GM12878 (cell line): ENCODE measurements around the gene DMAP1. TPM values are rescaled to one million over a fixed set of nuclear protein-coding genes. Genes with fewer than 3 reads are reported as not detected.

Source experiments
- ATAC-seq: fragments of 200-7000 bp; cut with Tn5 transposase; 3 replicates; pipeline ENCODE4 v1.9.1; 2020; ENCODE audit warnings: mild to moderate bottlenecking, moderate library complexity
- BruUV-seq: library from RNA; stranded (reverse); fragments of 400-500 nt; replicated peaks from 2 replicates; lab custom pipeline; 2021; lab: Mats Ljungman, UMichigan
- CTCF ChIA-PET: fragments of 300-600 bp; sonication (Branson Sonifier 250); formaldehyde crosslinking; extraction: SDS; loops from one replicate; lab custom pipeline; 2021; ENCODE audit warnings: inconsistent platforms; lab: Yijun Ruan, JAX
- POLR2A ChIA-PET: fragments of 350-600 bp; formaldehyde crosslinking; extraction: SDS; loops from one replicate; lab custom pipeline; 2021; ENCODE audit warnings: inconsistent platforms; lab: Charles Lee
- RAD21 ChIA-PET: fragments of 300-600 bp; sonication (Branson Sonifier 250); formaldehyde crosslinking; loops from one replicate; lab custom pipeline; 2023; ENCODE audit warnings: antibody characterized with exemption; ENCODE audit not compliant: unreplicated experiment; lab: Charles Lee
- SMC1A ChIA-PET: fragments of 300-600 bp; sonication (Branson Sonifier 250); formaldehyde crosslinking; loops from one replicate; lab custom pipeline; 2023; ENCODE audit not compliant: unreplicated experiment, uncharacterized antibody; lab: Charles Lee
- DNase-seq: peaks from one replicate; pipeline ENCODE4 v3.0.0-alpha.2; 2011; ENCODE audit warnings: low read depth, low spot score
- FAIRE-seq: peaks from 3 replicates; lab custom pipeline; 2011; peaks lifted over from hg19 to GRCh38; lab: Jason Lieb, UNC
- H2AFZ ChIP-seq: 2 replicates; pipeline ENCODE4 v1.6.0; 2011; ENCODE audit warnings: low read depth, low read length, control low read depth; ENCODE audit not compliant: control insufficient read depth
- H3K27ac ChIP-seq: 2 replicates; pipeline ENCODE4 v1.5.1; 2011; ENCODE audit warnings: control low read depth; ENCODE audit not compliant: control insufficient read depth, insufficient read depth
- H3K27me3 ChIP-seq, 2 experiments: replicated peaks in 1 of 2; 2 replicates each; pipeline versions ENCODE4 v1.6.0 to v1.6.1; 2011; ENCODE audit warnings: low read length in 1 of 2; ENCODE audit not compliant: control insufficient read depth in 2 of 2, insufficient read depth in 2 of 2
- H3K36me3 ChIP-seq, 2 experiments: 2 replicates each; pipeline ENCODE4 v1.5.1; 2011; ENCODE audit warnings: low read length in 1 of 2; ENCODE audit not compliant: control insufficient read depth in 2 of 2, insufficient read depth in 2 of 2
- H3K4me1 ChIP-seq: 2 replicates; pipeline ENCODE4 v1.6.1; 2011; ENCODE audit warnings: mild to moderate bottlenecking, low read length, moderate library complexity, mixed read lengths; ENCODE audit not compliant: control insufficient read depth, insufficient read depth
- H3K4me2 ChIP-seq: 2 replicates; pipeline ENCODE4 v1.6.0; 2011; ENCODE audit warnings: control low read depth; ENCODE audit not compliant: control insufficient read depth, insufficient read depth
- H3K4me3 ChIP-seq: fragments of 200-600 bp; sonication (generic); 2 replicates; pipeline ENCODE4 v1.5.1; 2016
- H3K79me2 ChIP-seq: 2 replicates; pipeline ENCODE4 v1.6.0; 2011; ENCODE audit warnings: low read length; ENCODE audit not compliant: control insufficient read depth, insufficient read depth
- H3K9ac ChIP-seq: 2 replicates; pipeline ENCODE4 v1.8.0; 2011; ENCODE audit warnings: low read length, control low read depth, mixed read lengths; ENCODE audit not compliant: control insufficient read depth, insufficient read depth
- H3K9me3 ChIP-seq: replicated peaks from 3 replicates; pipeline ENCODE4 v1.5.1; 2011; ENCODE audit warnings: mild to moderate bottlenecking, low read length; ENCODE audit not compliant: control insufficient read depth, insufficient read depth
- H4K20me1 ChIP-seq: 2 replicates; pipeline ENCODE4 v1.6.0; 2011; ENCODE audit not compliant: control insufficient read depth, insufficient read depth
- BCL11A ChIP-seq: IDR thresholded peaks from 2 replicates; pipeline ENCODE4 v1.6.1; 2011; ENCODE audit warnings: low read depth, low read length
- BHLHE40 ChIP-seq, 2 experiments: fragments of 450-650 bp in 1 of 2; IDR thresholded peaks; 2 replicates each; pipeline ENCODE4 v1.6.1; 2011 to 2017; ENCODE audit warnings: low read depth in 2 of 2, borderline replicate concordance in 1 of 2, improper control_type of control experiment in 1 of 2, low read length in 1 of 2, mild to moderate bottlenecking in 1 of 2
- FOXK2 ChIP-seq: fragments of 450-650 bp; IDR thresholded peaks from 2 replicates; pipeline ENCODE4 v1.6.1; 2017; ENCODE audit warnings: mild to moderate bottlenecking, moderate library complexity
- NFXL1 ChIP-seq: fragments of 450-650 bp; IDR thresholded peaks from 2 replicates; pipeline ENCODE4 v1.6.1; 2017; ENCODE audit warnings: antibody characterized with exemption, mild to moderate bottlenecking, borderline replicate concordance
- PML ChIP-seq: IDR thresholded peaks from 2 replicates; pipeline ENCODE4 v1.6.1; 2012; ENCODE audit warnings: low read length, inconsistent platforms
- RCOR1 ChIP-seq: conservative IDR thresholded peaks from 2 replicates; pipeline ENCODE4 v1.6.1; 2012; ENCODE audit warnings: low read depth, low read length, improper control_type of control experiment
- SIN3A ChIP-seq: IDR thresholded peaks from 2 replicates; pipeline ENCODE4 v1.6.1; 2012; ENCODE audit warnings: low read depth, low read length, improper control_type of control experiment
- SUPT20H ChIP-seq: IDR thresholded peaks from 2 replicates; pipeline ENCODE4 v1.6.1; 2011; ENCODE audit warnings: low read depth, mild to moderate bottlenecking, low read length, moderate library complexity, borderline replicate concordance; ENCODE audit not compliant: control insufficient read depth
- WGBS: methylation state at CpG from one replicate; pipeline ENCODE4 v1.1.6; 2016; ENCODE audit warnings: low lambda C conversion rate; ENCODE audit not compliant: insufficient replicate concordance, insufficient coverage; ENCODE audit errors: missing lambda C conversion rate; 5-methylcytosine and 5-hydroxymethylcytosine counted together
- in situ Hi-C: fragments of 300-500 bp; cut with MboI; formaldehyde crosslinking; loops from 9 replicates; pipeline ENCODE4 v1.14.3; 2018; ENCODE audit warnings: mixed read lengths
- intact Hi-C: fragments of 100-400 bp; cut with micrococcal nuclease; formaldehyde crosslinking; loops from one replicate; pipeline ENCODE4 v1.14.2; 2022; ENCODE audit not compliant: unreplicated experiment
- polyA plus RNA-seq, 11 experiments: library from polyadenylated mRNA; depleted of rRNA in 4 of 11; unstranded in 6 of 11; stranded (reverse) in 5 of 11; fragments of >200 nt; fragmentation: Nextera tagmentation in 4 of 11; fragmentation: Illumina TruSeq in 1 of 11; extraction: Ambion mirVana in 4 of 11; extraction: Trizol in 1 of 11; gene quantifications; 1 replicate in 1 of 11; 2 replicates in 10 of 11; pipeline versions ENCODE4 v1.2.1 to v1.2.3, GENCODE V29; 2011 to 2016; ENCODE audit warnings: inconsistent platforms in 2 of 11, missing spikeins in 2 of 11, low read depth in 1 of 11
- total RNA-seq, 4 experiments: library from RNA; depleted of rRNA in 3 of 4; stranded (reverse); fragments of >200 nt in 3 of 4; fragmentation: Illumina TruSeq in 1 of 4; extraction: Trizol in 1 of 4; gene quantifications; 2 replicates each; pipeline versions ENCODE4 v1.2.1 to v1.2.3, GENCODE V29; 2013 to 2021
- TF ChIP-seq, protein P1 (sequence below): fragments of 450-650 bp; IDR thresholded peaks from 2 replicates; pipeline ENCODE4 v1.6.1; 2016; ENCODE audit warnings: mild to moderate bottlenecking
- TF ChIP-seq, protein P2 (sequence below): fragments of 150-350 bp; IDR thresholded peaks from 2 replicates; pipeline ENCODE4 v1.6.1; 2014; ENCODE audit warnings: mild to moderate bottlenecking, low read depth, low read length

The DMAP1 gene
- total and polyA plus RNA-seq, 10 of the 15 experiments (the other 5 are each of a cell fraction or from before 2014, with no cell fraction given), result 1.9 to 59.1 (median 37.7) TPM

DNA sequence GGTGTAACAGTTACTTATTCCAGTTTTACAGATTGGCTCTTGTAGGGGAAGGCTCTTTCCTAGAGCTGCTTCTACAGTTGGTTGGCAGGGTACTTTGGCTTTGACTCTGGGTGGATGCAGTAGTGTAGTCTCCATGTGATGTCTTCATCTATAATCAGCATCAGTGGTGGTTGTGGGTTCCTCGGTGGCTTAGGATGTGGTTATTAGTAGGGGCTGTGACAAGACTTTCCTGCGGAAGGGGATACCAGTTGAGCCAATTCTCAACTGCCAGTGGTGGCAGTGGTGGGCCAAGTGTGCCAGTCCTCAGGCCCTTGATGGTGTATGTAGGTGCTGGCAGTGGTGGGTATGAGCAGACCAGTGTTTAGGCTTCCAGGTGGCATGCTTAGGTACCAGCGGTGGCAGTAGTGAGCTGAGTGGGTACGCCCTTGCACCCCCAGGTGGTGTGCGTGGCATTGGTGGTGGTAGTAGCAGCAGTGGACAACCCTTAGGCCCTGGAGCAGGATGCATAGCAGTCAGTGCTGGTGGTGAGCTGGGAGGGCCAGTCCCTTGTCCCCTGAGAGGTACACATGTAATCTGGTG, 44.7 kb upstream of the DMAP1 start:
- H2AFZ ChIP-seq, result no peak overlapping the region
- in situ Hi-C loops, result no loop called here
- no peak overlapping the region for H3K4me3 ChIP-seq
- H3K79me2 ChIP-seq, result no peaks in the 10 kb centered on the region
- SMC1A ChIA-PET, result no interaction called here
- POLR2A ChIA-PET, result no interaction called here
- FAIRE-seq (no peak), DNase-seq (no peak), ATAC-seq (no peak; the same call in 2 of the 3 replicates)
- H3K4me2 ChIP-seq, result no peak overlapping the region
- CTCF ChIA-PET, result interaction anchor here (0.7 kb wide), 1 partner anchor 115 kb away, joined by 3 read pairs; no protein-coding TSS in a partner anchor
- no peaks in the 10 kb centered on the region for H3K4me1 ChIP-seq
- WGBS, result 46% methylated on average over 5 of the region's 5 CpGs
- H3K27ac ChIP-seq, result no peak overlapping the region
- no peaks in the 10 kb centered on the region; the same call in 2 of the 3 replicates for H3K9me3 ChIP-seq
- TF ChIP-seq NFXL1, result no peak
- TF ChIP-seq FOXK2, result no peak
- TF ChIP-seq BHLHE40 (IDR thresholded peaks at IDR 0.05; ENCODE audit: borderline replicate concordance in 1 of 2, low read depth in 2 of 2, low read length in 1 of 2), result no peak
- TF ChIP-seq, protein P1, sequence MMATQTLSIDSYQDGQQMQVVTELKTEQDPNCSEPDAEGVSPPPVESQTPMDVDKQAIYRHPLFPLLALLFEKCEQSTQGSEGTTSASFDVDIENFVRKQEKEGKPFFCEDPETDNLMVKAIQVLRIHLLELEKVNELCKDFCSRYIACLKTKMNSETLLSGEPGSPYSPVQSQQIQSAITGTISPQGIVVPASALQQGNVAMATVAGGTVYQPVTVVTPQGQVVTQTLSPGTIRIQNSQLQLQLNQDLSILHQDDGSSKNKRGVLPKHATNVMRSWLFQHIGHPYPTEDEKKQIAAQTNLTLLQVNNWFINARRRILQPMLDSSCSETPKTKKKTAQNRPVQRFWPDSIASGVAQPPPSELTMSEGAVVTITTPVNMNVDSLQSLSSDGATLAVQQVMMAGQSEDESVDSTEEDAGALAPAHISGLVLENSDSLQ, result no peak
- no peak for TF ChIP-seq RCOR1
- no peak for TF ChIP-seq PML
- TF ChIP-seq, protein P2, sequence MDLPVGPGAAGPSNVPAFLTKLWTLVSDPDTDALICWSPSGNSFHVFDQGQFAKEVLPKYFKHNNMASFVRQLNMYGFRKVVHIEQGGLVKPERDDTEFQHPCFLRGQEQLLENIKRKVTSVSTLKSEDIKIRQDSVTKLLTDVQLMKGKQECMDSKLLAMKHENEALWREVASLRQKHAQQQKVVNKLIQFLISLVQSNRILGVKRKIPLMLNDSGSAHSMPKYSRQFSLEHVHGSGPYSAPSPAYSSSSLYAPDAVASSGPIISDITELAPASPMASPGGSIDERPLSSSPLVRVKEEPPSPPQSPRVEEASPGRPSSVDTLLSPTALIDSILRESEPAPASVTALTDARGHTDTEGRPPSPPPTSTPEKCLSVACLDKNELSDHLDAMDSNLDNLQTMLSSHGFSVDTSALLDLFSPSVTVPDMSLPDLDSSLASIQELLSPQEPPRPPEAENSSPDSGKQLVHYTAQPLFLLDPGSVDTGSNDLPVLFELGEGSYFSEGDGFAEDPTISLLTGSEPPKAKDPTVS, result no peak
- TF ChIP-seq BCL11A, result no peak
- TF ChIP-seq SIN3A, result no peak
- no peak for TF ChIP-seq SUPT20H
- intact Hi-C loops, result no loop called here
- no peak overlapping the region for H3K9ac ChIP-seq
- peaks cover 0 to 2% of the 10 kb centered on the region in 2 experiments; a peak in 1 of 4 replicates for H3K27me3 ChIP-seq
- RAD21 ChIA-PET, result interaction anchor here (1.2 kb wide), 1 partner anchor 32 kb away, joined by 3 read pairs; no protein-coding TSS in a partner anchor
- no TSS peak for BruUV-seq
- no peaks in the 10 kb centered on the region for H3K36me3 ChIP-seq
- no peaks in the 10 kb centered on the region for H4K20me1 ChIP-seq
